Epithelial cell of proximal tubule (primary cell): Measurements from ENCODE around the gene KCNQ2. TPM values are rescaled to one million over a fixed set of nuclear protein-coding genes. Genes with fewer than 3 reads are reported as not detected.

ENCODE experiments used
- DNase-seq: peaks from one replicate; pipeline ENCODE4 v3.0.0-alpha.2; 2011; ENCODE audit warnings: low read depth
- H3K4me3 ChIP-seq: 2 replicates; pipeline ENCODE4 v1.5.1; 2011; ENCODE audit warnings: low read depth, mild to moderate bottlenecking, low read length
- CTCF ChIP-seq: conservative IDR thresholded peaks from 2 replicates; pipeline ENCODE4 v1.5.1; 2012; ENCODE audit warnings: low read depth, mild to moderate bottlenecking, low read length
- total RNA-seq: library from RNA; depleted of rRNA; stranded (reverse); fragments of >200 nt; gene quantifications from 2 replicates; pipeline ENCODE4 v1.2.3, GENCODE V29; 2015

The KCNQ2 gene
- total RNA-seq, 1 donor from 2014 or later, result not detected

GRCh38 chr20:63370618-63371187 lies 101.8 kb downstream of the KCNQ2 start:
- no peak overlapping the region for H3K4me3 ChIP-seq
- no peak for TF ChIP-seq CTCF
- DNase-seq, result no peak

GRCh38 chr20:63369724-63370617 lies 102.5 kb downstream of the KCNQ2 start:
- DNase-seq, result no peak
- no peak for TF ChIP-seq CTCF
- no peak overlapping the region for H3K4me3 ChIP-seq

- H3K4me3 ChIP-seq, result no peak overlapping the region
- DNase-seq, result no peak
- no peak for TF ChIP-seq CTCF
Measured at GRCh38 chr20:63369024-63369530, 103.4 kb downstream of the KCNQ2 start.

- TF ChIP-seq CTCF, result no peak
- DNase-seq, result no peak
- no peak overlapping the region for H3K4me3 ChIP-seq
Measured at GRCh38 chr20:63368151-63368550, 104.3 kb downstream of the KCNQ2 start.

GRCh38 chr20:63367446-63368055 lies 104.9 kb downstream of the KCNQ2 start:
- no peak for TF ChIP-seq CTCF
- no peak overlapping the region for H3K4me3 ChIP-seq
- no peak for DNase-seq

- TF ChIP-seq CTCF, result no peak
- H3K4me3 ChIP-seq, result no peak overlapping the region
- DNase-seq, result no peak
Measured at GRCh38 chr20:63366390-63367365, 105.8 kb downstream of the KCNQ2 start.
